GM19023 (cell line): ENCODE data around the gene CNIH4.
A peak's percentile ranks its signal among the peaks of the same experiment; 100 is the strongest.
"Not testable (repeated sequence)": the region's sequence is repeated elsewhere in the genome, so short reads cannot be mapped to it uniquely, and the experiment has no call there.

Experiments
- ATAC-seq: cut with Tn5 transposase; IDR thresholded peaks from one replicate; pipeline ENCODE4 v1.9.1; 2021; ENCODE audit warnings: mild to moderate bottlenecking, moderate library complexity; ENCODE audit not compliant: unreplicated experiment

The CNIH4 gene

GRCh38 chr1:224356685-224357625 is at the start of gene CNIH4:
TSS of gene CNIH4 (plus strand) at chr1:224356879. CDS start at chr1:224356925, 46 bp downstream.
- ATAC-seq = peak; percentile 99

GRCh38 chr1:224308064-224308463 is 48.6 kb upstream of the CNIH4 start:
- no peak for ATAC-seq

GRCh38 chr1:224311503-224311902 is 45.2 kb upstream of the CNIH4 start:
- ATAC-seq = not testable (repeated sequence)

DNA sequence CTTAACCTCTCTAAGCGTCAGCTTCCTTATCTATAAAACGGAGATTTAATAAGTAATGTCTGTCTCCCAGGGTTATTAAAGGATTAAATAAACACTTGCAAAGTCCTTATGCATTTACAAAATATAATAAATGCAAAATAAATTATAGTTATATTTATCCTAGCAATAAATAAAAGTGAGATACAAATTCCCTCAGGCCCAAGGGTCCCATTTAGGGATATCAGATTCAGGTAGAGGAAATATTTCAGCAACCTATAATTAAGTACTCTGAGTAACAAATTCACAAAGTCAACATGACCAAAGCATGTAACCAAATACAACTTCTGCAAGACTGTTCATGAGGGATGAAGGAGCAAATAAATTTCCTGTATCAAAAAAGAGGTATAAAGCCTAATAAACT is 44.7 kb upstream of the CNIH4 start:
- ATAC-seq = no peak

GRCh38 chr1:224317383-224318045 is 39.2 kb upstream of the CNIH4 start:
- no peak for ATAC-seq

DNA sequence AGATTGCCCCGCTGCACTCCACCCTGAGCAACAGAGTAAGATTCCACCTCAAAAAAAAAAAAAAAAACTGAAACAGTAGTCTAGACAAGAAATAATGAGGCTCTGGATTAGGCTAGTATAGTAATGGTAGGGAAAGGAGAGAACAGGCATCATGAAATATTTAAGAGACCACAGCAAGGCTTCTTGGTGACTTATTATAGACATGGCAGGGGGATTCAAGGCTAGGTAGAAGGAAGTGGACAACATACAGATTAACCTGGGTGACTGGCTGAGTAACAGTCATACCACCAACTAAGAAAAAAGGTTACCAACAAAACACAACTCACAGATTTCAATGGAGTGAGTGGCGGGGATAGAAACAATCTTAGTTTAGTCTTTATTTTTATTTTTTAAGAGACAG is 35.0 kb upstream of the CNIH4 start:
- no peak for ATAC-seq

DNA sequence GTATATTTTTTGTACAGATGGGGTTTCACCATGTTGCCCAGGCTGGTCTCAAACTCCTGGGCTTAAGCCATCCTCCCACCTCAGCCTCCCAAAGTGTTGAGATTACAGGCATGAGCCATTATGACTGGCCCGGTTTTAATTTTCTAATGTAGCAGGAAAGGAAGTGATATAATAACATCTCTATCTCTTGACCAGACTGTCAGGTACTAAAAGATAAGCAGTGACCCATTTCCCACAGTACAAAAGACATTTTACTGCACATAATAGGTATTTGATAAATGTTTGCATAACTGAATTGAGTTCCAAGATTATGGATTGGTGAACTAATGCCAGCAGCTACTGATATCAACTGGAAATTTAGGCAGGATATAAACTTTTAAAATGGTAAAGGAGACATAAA is 30.7 kb upstream of the CNIH4 start:
- no peak for ATAC-seq

DNA sequence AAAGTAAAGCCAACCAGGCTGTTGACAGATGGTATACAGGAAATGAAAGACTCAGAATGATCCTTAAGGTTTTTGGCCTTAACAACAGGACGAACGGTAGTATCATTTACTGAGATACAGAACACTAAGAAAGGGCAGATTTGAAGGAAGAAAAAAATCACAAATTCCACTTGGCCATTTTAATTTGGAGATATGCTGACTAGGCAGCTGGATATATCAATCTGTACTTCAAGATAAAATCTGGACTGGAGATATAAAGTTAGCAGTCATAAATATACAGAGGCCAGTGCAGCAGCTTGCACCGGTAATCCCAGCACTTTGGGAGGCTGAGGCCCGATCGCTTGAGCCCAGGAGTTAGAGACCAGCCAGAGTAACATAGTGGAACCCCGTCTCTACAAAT is 28.0 kb upstream of the CNIH4 start:
- ATAC-seq = no peak

DNA sequence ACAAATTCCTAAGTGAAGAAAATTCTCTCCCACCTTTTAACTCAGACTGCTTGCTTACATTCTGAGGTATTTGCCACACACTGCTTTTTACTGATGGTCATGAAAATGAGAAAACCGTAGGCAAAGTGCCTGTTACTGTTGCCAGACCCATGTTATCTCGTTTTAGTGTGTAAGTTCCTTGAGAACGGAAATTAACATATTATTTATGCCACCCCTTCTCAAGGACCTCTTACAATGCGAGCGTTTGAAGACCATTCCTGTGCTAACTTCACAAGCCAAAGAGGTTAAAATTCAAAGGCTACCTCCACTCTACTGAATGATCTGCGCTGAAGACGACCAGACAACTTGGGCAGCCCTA is 27.2 kb upstream of the CNIH4 start:
- no peak for ATAC-seq

GRCh38 chr1:224329842-224330753 is 26.6 kb upstream of the CNIH4 start, which contains the start of gene NVL:
TSS of gene NVL (minus strand) at chr1:224330172. CDS start at chr1:224330127, 45 bp downstream.
- peak; percentile 86 for ATAC-seq

- no peak for ATAC-seq
These were observed 25.4 kb upstream of the CNIH4 start for GRCh38 chr1:224331326-224331725.

- ATAC-seq = no peak
These were observed 24.9 kb upstream of the CNIH4 start for GRCh38 chr1:224331824-224332223.

DNA sequence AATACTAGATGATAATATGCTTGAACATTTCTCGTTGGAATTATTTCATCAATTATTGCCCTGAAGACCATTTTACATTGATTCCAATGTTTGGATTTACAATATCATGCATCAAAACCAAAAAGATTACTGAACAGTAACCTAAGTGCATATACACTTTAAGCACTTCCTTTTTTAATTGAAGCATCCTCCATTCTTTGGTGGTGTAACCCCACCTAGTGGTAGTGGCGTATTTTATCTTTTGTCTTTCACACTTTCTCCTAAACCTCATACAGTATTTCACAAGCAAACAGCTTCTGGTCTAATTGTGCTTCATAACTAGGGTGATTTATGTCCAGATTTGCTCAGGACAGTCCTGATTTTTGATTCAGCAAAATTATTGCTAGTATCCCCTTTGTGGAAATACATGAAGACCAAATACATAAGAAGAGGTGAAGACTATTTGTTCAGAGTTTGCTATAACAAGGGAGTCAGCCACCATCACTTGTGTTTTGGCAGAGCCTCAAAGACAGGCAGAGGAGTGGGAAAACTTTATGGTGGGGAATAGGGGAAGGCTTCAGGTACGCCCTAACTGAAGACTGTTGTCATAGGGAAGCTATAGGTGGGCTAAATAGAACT is 23.3 kb upstream of the CNIH4 start:
- peak; percentile 38 for ATAC-seq

DNA sequence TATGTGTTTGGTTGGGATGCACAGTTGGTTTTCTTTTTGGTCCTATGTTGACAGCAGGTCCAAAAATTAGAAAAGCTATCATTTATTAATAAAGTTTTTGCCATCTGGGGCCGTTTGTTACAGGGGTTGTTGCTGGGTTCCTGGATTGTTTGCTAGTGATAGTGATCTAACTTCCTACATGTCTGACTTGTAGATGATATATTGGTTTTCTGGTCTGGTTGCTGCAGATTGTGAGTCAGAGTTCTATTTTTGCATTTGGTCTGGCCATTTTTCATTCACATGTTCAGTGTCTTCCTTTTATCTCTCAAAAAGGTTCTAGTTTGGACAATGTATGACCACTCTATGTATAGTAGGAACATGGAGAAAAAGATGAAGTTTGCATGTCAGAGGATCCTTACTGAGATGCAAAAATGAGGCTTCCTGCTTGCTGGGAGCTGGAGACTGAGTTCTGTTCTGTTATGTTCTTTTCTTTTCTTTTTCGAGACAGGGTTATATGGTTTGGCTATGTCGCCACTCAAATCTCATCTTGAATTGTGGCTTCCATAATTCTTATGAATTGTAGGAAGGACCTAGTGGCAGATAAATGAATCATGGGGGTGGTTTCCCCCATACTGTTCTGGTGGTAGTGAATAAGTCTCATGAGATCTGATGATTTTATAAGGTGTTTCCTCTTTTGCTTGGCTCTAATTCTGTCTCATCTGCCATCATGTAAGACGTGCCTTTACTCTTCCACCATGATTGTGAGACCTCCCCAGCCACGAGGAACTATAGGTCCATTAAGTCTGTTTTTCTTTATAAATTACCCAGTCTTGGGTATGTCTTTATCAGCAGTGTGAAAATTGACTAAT is 22.5 kb upstream of the CNIH4 start:
- ATAC-seq = no peak

DNA sequence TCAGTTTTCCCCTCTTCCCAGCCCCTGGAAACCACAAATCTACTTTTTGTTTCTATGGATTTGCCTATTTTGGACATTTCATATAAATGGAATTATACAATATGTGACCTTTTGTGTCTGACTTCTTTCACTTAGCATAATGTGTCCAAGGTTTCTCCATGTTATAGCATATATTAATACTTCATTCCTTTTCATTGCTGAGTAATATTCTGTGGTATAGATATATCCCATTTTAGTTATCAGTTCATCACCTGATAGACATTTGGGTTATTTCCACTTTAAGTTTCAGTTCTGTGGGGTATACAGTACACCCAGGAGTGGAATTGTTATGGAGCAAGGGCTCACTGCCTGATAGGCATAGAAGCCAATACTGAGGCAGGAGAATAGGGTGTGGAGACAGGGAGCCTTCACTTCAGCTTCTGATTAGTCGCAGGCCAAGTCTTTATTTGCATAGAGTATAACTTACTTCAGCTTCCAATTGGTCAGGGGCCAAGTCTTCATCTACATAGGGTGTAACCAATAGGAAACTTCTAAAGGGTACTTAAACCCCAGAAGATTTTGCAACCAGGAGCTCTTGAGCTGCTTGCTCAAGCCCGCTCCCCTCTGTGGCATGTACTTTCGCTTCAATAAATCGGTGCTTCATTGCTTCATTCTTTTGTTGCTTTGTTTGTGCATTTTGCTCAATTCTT is 18.4 kb upstream of the CNIH4 start:
- no peak for ATAC-seq

- no peak for ATAC-seq
These were observed 17.1 kb upstream of the CNIH4 start for GRCh38 chr1:224339442-224340033.

DNA sequence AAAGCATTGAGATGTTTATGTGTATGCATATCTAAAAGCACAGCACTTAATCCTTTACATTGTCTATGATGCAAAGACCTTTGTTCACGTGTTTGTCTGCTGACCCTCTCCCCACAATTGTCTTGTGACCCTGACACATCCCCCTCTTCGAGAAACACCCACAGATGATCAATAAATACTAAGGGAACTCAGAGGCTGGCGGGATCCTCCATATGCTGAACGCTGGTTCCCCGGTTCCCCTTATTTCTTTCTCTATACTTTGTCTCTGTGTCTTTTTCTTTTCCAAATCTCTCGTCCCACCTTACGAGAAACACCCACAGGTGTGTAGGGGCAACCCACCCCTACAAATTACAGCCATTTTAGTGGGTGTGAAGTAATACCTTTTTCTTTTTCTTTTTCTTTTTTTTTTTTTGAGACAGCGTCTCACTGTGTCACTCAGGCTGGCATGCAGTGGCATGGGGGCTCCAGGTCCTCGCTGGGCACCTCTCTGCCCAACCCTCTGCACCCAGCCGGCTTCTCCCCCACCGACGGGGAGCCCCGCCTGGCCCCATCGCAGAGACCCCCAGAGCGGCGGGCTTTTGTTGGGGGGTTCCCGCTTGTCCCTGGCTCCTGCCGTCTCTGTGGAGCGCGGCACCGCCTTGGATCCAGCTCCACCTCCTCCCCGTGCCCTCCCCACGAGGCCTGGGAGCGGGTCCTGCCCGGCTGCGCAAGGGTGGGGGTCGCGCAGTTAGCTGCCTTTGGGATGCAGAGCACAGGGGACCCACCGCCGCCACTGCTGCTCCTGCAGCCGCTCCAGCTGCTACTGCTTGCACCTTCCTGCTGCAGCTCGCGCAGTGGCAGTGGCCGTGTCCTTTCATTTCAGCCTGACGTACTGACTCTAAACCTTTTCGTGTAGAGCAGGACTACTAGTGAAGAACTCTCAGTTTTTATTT is 16.0 kb upstream of the CNIH4 start:
- peak; percentile 87 for ATAC-seq

- ATAC-seq = no peak
These were observed 13.0 kb upstream of the CNIH4 start for GRCh38 chr1:224343679-224344078.
